GM18519 (cell line): ENCODE data around the gene CABP2.
"Not testable (repeated sequence)": the region's sequence is repeated elsewhere in the genome, so short reads cannot be mapped to it uniquely, and the experiment has no call there.

Source experiments
- ATAC-seq: cut with Tn5 transposase; IDR thresholded peaks from one replicate; pipeline ENCODE4 v1.9.1; 2021; ENCODE audit warnings: mild to moderate bottlenecking, moderate library complexity; ENCODE audit not compliant: unreplicated experiment, low FRiP score

The CABP2 gene

DNA sequence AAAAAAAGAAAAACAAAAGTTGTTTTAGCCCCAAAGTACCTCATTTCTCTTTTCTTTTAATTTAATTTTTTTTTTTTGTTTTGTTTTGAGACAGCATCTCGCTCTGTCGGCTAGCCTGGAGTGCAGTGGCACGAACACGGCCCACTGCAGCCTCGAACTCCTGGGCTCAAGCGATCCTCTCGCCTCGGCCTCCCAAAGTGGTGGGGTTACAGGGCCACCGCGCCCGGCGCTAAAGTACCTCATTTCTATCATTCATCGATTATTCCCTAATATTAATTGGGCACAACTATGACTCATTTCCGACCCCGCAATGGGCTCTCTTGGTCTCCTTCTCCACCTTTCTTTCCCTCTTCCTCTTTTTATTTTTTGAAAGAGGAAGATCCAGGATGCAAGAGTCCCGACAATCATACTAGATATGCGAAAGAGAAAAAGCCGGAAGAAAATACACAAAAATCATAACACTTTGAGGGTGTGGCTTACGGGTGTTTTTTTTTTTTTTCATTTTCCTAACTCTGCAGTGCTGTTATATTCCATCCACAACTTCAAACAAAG, 40.9 kb downstream of the CABP2 start:
- no peak for ATAC-seq

DNA sequence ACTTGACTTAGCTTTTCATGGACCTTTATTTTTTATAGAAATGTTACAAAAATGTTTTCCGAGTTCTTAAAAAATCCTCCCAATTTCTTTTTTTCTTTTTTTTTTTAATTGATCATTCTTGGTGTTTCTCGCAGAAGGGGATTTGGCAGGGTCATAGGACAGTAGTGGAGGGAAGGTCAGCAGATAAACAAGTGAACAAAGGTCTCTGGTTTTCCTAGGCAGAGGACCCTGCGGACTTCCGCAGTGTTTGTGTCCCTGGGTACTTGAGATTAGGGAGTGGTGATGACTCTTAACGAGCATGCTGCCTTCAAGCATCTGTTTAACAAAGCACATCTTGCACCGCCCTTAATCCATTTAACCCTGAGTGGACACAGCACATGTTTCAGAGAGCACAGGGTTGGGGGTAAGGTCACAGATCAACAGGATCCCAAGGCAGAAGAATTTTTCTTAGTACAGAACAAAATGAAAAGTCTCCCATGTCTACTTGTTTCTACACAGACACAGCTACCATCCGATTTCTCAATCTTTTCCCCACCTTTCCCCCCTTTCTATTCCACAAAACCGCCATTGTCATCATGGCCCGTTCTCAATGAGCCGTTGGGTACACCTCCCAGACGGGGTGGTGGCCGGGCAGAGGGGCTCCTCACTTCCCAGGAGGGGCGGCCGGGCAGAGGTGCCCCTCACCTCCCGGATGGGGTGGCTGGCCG, 45.7 kb downstream of the CABP2 start:
- ATAC-seq = not testable (repeated sequence)

DNA sequence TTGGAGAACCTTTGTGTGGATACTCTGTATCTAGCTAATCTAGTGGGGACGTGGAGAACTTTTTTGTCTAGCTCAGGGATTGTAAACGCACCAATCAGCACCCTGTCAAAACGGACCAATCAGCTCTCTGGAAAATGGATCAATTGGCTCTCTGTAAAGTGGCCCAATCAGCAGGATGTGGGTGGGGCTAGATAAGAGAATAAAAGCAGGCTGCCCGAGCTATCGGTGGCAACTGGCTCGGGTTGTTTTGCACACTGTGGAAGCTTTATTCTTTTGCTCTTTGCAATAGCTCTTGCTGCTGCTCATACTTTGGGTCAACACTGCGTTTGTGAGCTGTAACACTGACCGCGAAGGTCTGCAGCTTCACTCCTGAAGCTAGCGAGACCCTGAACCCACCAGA, 46.6 kb downstream of the CABP2 start:
- not testable (repeated sequence) for ATAC-seq

DNA sequence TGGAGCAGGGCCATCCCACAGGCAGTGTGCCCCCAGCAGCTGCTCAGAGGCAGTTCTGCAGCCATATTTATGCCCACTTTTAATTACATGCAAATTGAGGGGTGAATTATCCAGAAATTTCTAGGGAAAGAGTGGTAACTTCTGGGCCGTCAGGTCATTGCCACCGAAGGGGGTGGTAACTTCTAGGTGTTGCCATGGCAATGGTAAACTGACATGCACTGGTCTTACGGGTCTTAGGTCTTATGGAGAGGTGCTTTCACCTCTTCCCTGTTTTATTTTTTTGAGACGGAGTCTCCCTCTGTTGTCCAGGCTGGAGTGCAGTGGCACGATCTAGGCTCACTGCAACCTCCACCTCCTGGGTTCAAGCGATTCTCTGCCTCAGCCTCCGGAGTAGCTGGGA, 50.4 kb downstream of the CABP2 start:
- ATAC-seq = no peak

DNA sequence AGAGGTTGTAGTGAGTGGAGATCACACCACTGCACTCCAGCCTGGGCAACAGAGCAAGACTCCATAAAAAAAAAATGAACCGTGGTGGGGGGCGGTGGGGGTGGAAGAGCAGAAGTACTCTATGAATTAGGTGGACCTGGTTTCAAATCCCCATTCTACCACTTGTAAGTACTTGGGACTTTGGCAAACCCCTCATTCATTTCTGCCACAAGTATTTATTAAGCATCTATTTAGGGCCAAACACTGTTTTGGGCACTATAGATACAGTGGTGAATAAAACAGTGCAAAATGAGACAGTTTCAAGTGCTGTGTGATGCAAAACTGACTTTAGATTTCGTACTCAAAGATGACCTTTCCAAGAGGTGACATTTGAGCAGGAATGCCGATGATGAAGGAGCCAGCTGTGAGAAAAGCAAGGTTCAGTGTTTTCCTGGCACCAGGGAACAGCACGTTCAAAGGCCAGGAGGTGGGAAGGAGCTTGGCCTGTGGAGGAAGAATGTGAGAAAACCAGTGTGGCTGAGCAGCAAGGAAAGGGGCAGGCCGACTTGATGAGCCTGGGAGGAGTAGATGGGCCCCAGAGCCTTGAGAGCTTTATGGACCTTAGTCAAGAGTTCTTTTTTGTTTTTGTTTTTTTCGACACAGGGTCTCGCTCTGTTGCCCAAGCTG, 52.8 kb downstream of the CABP2 start:
- no peak for ATAC-seq

DNA sequence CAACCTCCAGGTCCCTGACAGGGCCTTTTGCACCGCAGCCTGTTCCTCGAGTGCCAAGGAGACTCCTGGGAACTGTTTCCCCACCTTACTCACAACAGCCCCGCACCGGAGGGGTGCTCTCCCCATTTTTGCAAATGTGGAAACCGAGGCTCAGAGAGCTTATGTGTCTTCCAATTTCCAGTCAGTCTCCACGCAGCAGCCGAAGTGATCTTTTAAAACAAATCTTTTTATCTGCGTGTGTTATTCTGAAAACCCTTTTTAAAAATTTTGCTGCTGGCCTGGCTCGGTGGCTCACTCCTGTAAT, 53.8 kb downstream of the CABP2 start:
- peak; percentile 6 for ATAC-seq
